SK-N-DZ (cell line): Measurements from ENCODE around the gene ZNF91.
"Not testable (repeated sequence)": the region's sequence is repeated elsewhere in the genome, so short reads cannot be mapped to it uniquely, and the experiment has no call there.

Experiments
- DNase-seq: peaks from one replicate; pipeline ENCODE4 v3.0.0-alpha.2; 2015; ENCODE audit warnings: low spot score

The ZNF91 gene

GRCh38 chr19:23395722-23396117 is 449 bp upstream of the ZNF91 start:
- not testable (repeated sequence) for DNase-seq

GRCh38 chr19:23394511-23394910 is 760 bp downstream of the ZNF91 start:
- DNase-seq = peak; percentile 18

- DNase-seq = no peak
These were observed 2.1 kb downstream of the ZNF91 start for GRCh38 chr19:23393121-23393520.

GRCh38 chr19:23391236-23391635 is 4.0 kb downstream of the ZNF91 start:
- no peak for DNase-seq

GRCh38 chr19:23385404-23385803 is 9.9 kb downstream of the ZNF91 start:
- DNase-seq = no peak

GRCh38 chr19:23384858-23385257 is 10.4 kb downstream of the ZNF91 start:
- no peak for DNase-seq

- DNase-seq = no peak
These were observed 11.1 kb downstream of the ZNF91 start for GRCh38 chr19:23384166-23384565.

- no peak for DNase-seq
These were observed 12.3 kb downstream of the ZNF91 start for GRCh38 chr19:23382955-23383354.

GRCh38 chr19:23381114-23381513 is 14.2 kb downstream of the ZNF91 start:
- DNase-seq = no peak

- not testable (repeated sequence) for DNase-seq
These were observed 15.6 kb downstream of the ZNF91 start for GRCh38 chr19:23379671-23380070.

- no peak for DNase-seq
These were observed 16.3 kb downstream of the ZNF91 start for GRCh38 chr19:23378948-23379347.

GRCh38 chr19:23377276-23377675 is 18.0 kb downstream of the ZNF91 start:
- no peak for DNase-seq

GRCh38 chr19:23366437-23366836 is 28.8 kb downstream of the ZNF91 start:
- no peak for DNase-seq

- not testable (repeated sequence) for DNase-seq
These were observed 29.2 kb downstream of the ZNF91 start for GRCh38 chr19:23366031-23366430.

- DNase-seq = no peak
These were observed 30.0 kb downstream of the ZNF91 start for GRCh38 chr19:23365222-23365621.

GRCh38 chr19:23361843-23362242 is 33.4 kb downstream of the ZNF91 start:
- not testable (repeated sequence) for DNase-seq

- no peak for DNase-seq
These were observed 43.5 kb downstream of the ZNF91 start for GRCh38 chr19:23351806-23352205.

- no peak for DNase-seq
These were observed 48.6 kb downstream of the ZNF91 start for GRCh38 chr19:23346696-23347095.

GRCh38 chr19:23345838-23346237 is 49.4 kb downstream of the ZNF91 start:
- DNase-seq = no peak

GRCh38 chr19:23343434-23344010 is 51.7 kb downstream of the ZNF91 start:
- DNase-seq = no peak

- DNase-seq = no peak
These were observed 67.1 kb downstream of the ZNF91 start for GRCh38 chr19:23328211-23328610.

GRCh38 chr19:23321953-23322549 is 73.2 kb downstream of the ZNF91 start:
- no peak for DNase-seq

- DNase-seq = not testable (repeated sequence)
These were observed 73.9 kb downstream of the ZNF91 start for GRCh38 chr19:23321403-23321802.

GRCh38 chr19:23319571-23319970 is 75.7 kb downstream of the ZNF91 start:
- not testable (repeated sequence) for DNase-seq
